Erythroblast (primary cell): ENCODE results near the gene RPH3AL.

ENCODE experiments used
- GATA1 ChIP-seq: IDR thresholded peaks from 2 replicates; pipeline ENCODE4 v1.6.1; 2011; ENCODE audit warnings: low read depth, mild to moderate bottlenecking, control low read depth, low read length, moderate library complexity
- POLR2A ChIP-seq: IDR thresholded peaks from 2 replicates; pipeline ENCODE4 v1.6.1; 2011; ENCODE audit warnings: mild to moderate bottlenecking, low read length

DNA sequence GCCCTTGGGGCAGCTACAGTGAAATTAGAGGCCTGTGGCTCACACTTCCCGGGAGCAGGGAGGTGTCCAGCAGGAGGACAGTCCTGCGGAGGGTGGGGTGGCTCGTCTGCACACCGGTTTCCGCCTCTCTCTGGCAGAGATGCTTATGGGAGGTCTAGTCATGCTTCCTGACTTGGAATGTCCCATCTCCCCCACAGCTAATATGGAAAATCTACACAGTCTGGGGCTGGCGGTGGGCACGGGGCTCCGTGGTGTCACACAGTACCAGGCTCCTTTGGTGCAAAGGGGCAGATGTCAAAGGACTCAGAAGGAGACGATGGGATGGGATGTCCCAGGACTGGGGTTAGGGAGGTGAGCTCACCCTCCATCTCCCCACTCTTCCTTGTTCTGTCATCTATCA is 127.1 kb downstream of the RPH3AL start:
- no peak for TF ChIP-seq POLR2A
- no peak for TF ChIP-seq GATA1
